HepG2 (cell line): ENCODE results near the gene ADCYAP1R1. TPM values are rescaled to one million over a fixed set of nuclear protein-coding genes. Genes with fewer than 3 reads are reported as not detected.

Source experiments
- ATAC-seq: fragments of 200-7000 bp; cut with Tn5 transposase; 3 replicates; pipeline ENCODE4 v1.9.1; 2020; ENCODE audit warnings: mild to moderate bottlenecking, moderate library complexity
- BruUV-seq: library from RNA; stranded (reverse); fragments of 400-500 nt; replicated peaks from 2 replicates; lab custom pipeline; 2021; lab: Mats Ljungman, UMichigan
- CTCF ChIA-PET: fragments of 300-600 bp; formaldehyde crosslinking; extraction: SDS; loops from one replicate; lab custom pipeline; 2021; ENCODE audit warnings: low total read pairs, inconsistent platforms, low intra/inter-chr PET ratio; lab: Yijun Ruan, JAX
- POLR2A ChIA-PET: fragments of 350-600 bp; sonication (Branson Sonifier 250); formaldehyde crosslinking; loops from one replicate; lab custom pipeline; 2020; ENCODE audit warnings: antibody characterized with exemption, inconsistent platforms; lab: Yijun Ruan, JAX
- DNase-seq: peaks from one replicate; pipeline ENCODE4 v3.0.0-alpha.2; 2015; ENCODE audit warnings: low spot score
- FAIRE-seq: peaks from 3 replicates; lab custom pipeline; 2011; peaks lifted over from hg19 to GRCh38; lab: Jason Lieb, UNC
- H2AFZ ChIP-seq: one replicate; pipeline ENCODE4 v1.6.1; 2011; ENCODE audit warnings: low read length, inconsistent platforms
- H3K27ac ChIP-seq: fragments of 300-600 bp; 3 replicates; pipeline ENCODE4 v1.8.0; 2011; ENCODE audit warnings: mixed run types, mild to moderate bottlenecking, mixed read lengths, low read length, inconsistent platforms; ENCODE audit not compliant: insufficient read depth; ENCODE audit errors: extremely low read length
- H3K27me3 ChIP-seq, 2 experiments: fragments of 200-600 bp in 1 of 2; 2 replicates in 1 of 2; 3 replicates in 1 of 2; pipeline versions ENCODE4 v1.6.0 to v1.8.0; 2011; ENCODE audit warnings: low read length in 2 of 2, mild to moderate bottlenecking in 2 of 2, moderate library complexity in 2 of 2, inconsistent platforms in 1 of 2; ENCODE audit not compliant: insufficient read depth in 2 of 2, control insufficient read depth in 1 of 2
- H3K36me3 ChIP-seq, 2 experiments: fragments of 200-600 bp in 1 of 2; replicated peaks in 1 of 2; 2 replicates in 1 of 2; 3 replicates in 1 of 2; pipeline versions ENCODE4 v1.5.1 to v1.8.0; 2011; ENCODE audit warnings: low read length in 2 of 2, inconsistent platforms in 1 of 2; ENCODE audit not compliant: insufficient read depth in 2 of 2, control insufficient read depth in 1 of 2
- H3K4me1 ChIP-seq: 2 replicates; pipeline ENCODE4 v1.5.1; 2012; ENCODE audit warnings: low read length, inconsistent platforms; ENCODE audit not compliant: insufficient read depth
- H3K4me2 ChIP-seq: 2 replicates; pipeline ENCODE4 v1.6.0; 2011; ENCODE audit warnings: low read depth, low read length, inconsistent platforms
- H3K4me3 ChIP-seq, 3 experiments: fragments of 200-600 bp in 1 of 3; sonication (generic), shearing (Covaris generic) in 1 of 3; replicated peaks in 1 of 3; 2 replicates each; pipeline ENCODE4 v1.5.1; 2011 to 2016; ENCODE audit warnings: low read length in 3 of 3, inconsistent platforms in 2 of 3, low read depth in 2 of 3, mild to moderate bottlenecking in 2 of 3, control low read depth in 1 of 3, mixed read lengths in 1 of 3; ENCODE audit not compliant: insufficient read depth in 1 of 3
- H3K79me2 ChIP-seq: one replicate; pipeline ENCODE4 v1.6.1; 2011; ENCODE audit warnings: low read length, inconsistent platforms; ENCODE audit not compliant: insufficient read depth
- H3K9ac ChIP-seq: 2 replicates; pipeline ENCODE4 v1.6.0; 2011; ENCODE audit warnings: mild to moderate bottlenecking, low read depth, low read length, inconsistent platforms; ENCODE audit not compliant: insufficient read depth
- H3K9me3 ChIP-seq: 2 replicates; pipeline ENCODE4 v1.5.1; 2012; ENCODE audit warnings: mild to moderate bottlenecking, low read length
- H4K20me1 ChIP-seq: 2 replicates; pipeline ENCODE4 v1.6.0; 2011; ENCODE audit warnings: inconsistent platforms, mild to moderate bottlenecking, low read length, moderate library complexity; ENCODE audit not compliant: insufficient read depth
- AGO2 ChIP-seq: fragments of 200-400 bp; formaldehyde crosslinking; optimal IDR thresholded peaks from 2 replicates; pipeline ENCODE3; 2017; ENCODE audit warnings: mild to moderate bottlenecking, low read depth, low read length, moderate library complexity
- DMAP1 ChIP-seq: IDR thresholded peaks from 2 replicates; pipeline ENCODE4 v1.6.1; 2016
- E2F1 ChIP-seq: sonication (generic); formaldehyde crosslinking; IDR thresholded peaks from 2 replicates; pipeline ENCODE4 v1.5.0; 2020; ENCODE audit warnings: missing genetic modification reagents
- EZH2 ChIP-seq: conservative IDR thresholded peaks from 2 replicates; pipeline ENCODE4 v1.6.1; 2012; ENCODE audit warnings: mild to moderate bottlenecking, low read depth, low read length, moderate library complexity
- HOXA3 ChIP-seq: sonication (generic); formaldehyde crosslinking; IDR thresholded peaks from 2 replicates; pipeline ENCODE4 v1.5.0; 2020; ENCODE audit warnings: missing genetic modification reagents
- JUND ChIP-seq: sonication (generic); formaldehyde crosslinking; IDR thresholded peaks from 2 replicates; pipeline ENCODE4 v1.8.0; 2022; ENCODE audit warnings: mild to moderate bottlenecking, missing genetic modification reagents
- MNT ChIP-seq: fragments of 450-650 bp; IDR thresholded peaks from 2 replicates; pipeline ENCODE4 v1.6.1; 2016
- PLRG1 ChIP-seq: fragments of 450-650 bp; conservative IDR thresholded peaks from 2 replicates; pipeline ENCODE4 v1.6.1; 2016
- RBFOX2 ChIP-seq: fragments of 200-400 bp; formaldehyde crosslinking; IDR thresholded peaks from 2 replicates; pipeline ENCODE4 v1.6.1; 2017; ENCODE audit warnings: low read depth, mild to moderate bottlenecking, low read length
- WIZ ChIP-seq: sonication (generic); formaldehyde crosslinking; IDR thresholded peaks from 2 replicates; pipeline ENCODE4 v1.5.1; 2020; ENCODE audit warnings: mild to moderate bottlenecking, missing genetic modification reagents
- YEATS4 ChIP-seq: sonication (generic); formaldehyde crosslinking; IDR thresholded peaks from 2 replicates; pipeline ENCODE4 v1.4.0; 2020; ENCODE audit warnings: missing genetic modification reagents, borderline replicate concordance
- ZKSCAN5 ChIP-seq: sonication (generic); formaldehyde crosslinking; IDR thresholded peaks from 2 replicates; pipeline ENCODE4 v1.5.1; 2020; ENCODE audit warnings: mild to moderate bottlenecking, missing genetic modification reagents
- ZNF20 ChIP-seq: sonication (generic); formaldehyde crosslinking; IDR thresholded peaks from 2 replicates; pipeline ENCODE4 v1.4.0; 2020; ENCODE audit warnings: mild to moderate bottlenecking, moderate library complexity, missing genetic modification reagents
- ZNF225 ChIP-seq: sonication (generic); formaldehyde crosslinking; IDR thresholded peaks from 2 replicates; pipeline ENCODE4 v1.4.0; 2020; ENCODE audit warnings: mild to moderate bottlenecking, missing genetic modification reagents
- ZNF230 ChIP-seq: sonication (generic); formaldehyde crosslinking; IDR thresholded peaks from 2 replicates; pipeline ENCODE4 v1.4.0; 2020; ENCODE audit warnings: mild to moderate bottlenecking, missing genetic modification reagents
- ZNF232 ChIP-seq: sonication (generic); formaldehyde crosslinking; IDR thresholded peaks from 2 replicates; pipeline ENCODE4 v1.4.0; 2020; ENCODE audit warnings: missing genetic modification reagents, borderline replicate concordance
- ZNF451 ChIP-seq: sonication (generic); formaldehyde crosslinking; IDR thresholded peaks from 2 replicates; pipeline ENCODE4 v1.5.0; 2020; ENCODE audit warnings: mild to moderate bottlenecking, missing genetic modification reagents
- whole genome bisulfite sequencing: methylation state at CpG from one replicate; pipeline ENCODE4 v1.1.6; 2017; ENCODE audit warnings: low lambda C conversion rate; 5-methylcytosine and 5-hydroxymethylcytosine counted together
- in situ Hi-C: cut with HindIII; loops from 2 replicates; pipeline ENCODE4 v1.10.0; 2017; ENCODE audit warnings: low pct_unique_long_range_greater_than_20kb; ENCODE audit not compliant: extremely low pct_ligation_motif_present
- intact Hi-C: fragments of 100-400 bp; cut with micrococcal nuclease; formaldehyde crosslinking; loops from one replicate; pipeline ENCODE4 v1.10.0; 2022; ENCODE audit not compliant: unreplicated experiment
- polyA plus RNA-seq, 8 experiments: library from polyadenylated mRNA; depleted of rRNA in 3 of 8; stranded (reverse) in 7 of 8; unstranded in 1 of 8; fragments of >200 nt; fragmentation: Illumina TruSeq in 4 of 8; extraction: Trizol in 4 of 8; gene quantifications; 2 replicates each; pipeline versions ENCODE4 v1.2.1 to v1.2.3, GENCODE V29; 2011 to 2016; ENCODE audit warnings: low read depth in 4 of 8, missing spikeins in 1 of 8, mixed read lengths in 1 of 8; ENCODE audit not compliant: insufficient read depth in 1 of 8
- total RNA-seq, 5 experiments: library from RNA; depleted of rRNA; stranded (reverse); fragments of >200 nt; fragmentation: Illumina TruSeq; extraction: Trizol; gene quantifications; 2 replicates each; pipeline ENCODE4 v1.2.3, GENCODE V29; 2016; ENCODE audit warnings: low read depth in 1 of 5
- TF ChIP-seq, protein P1 (sequence below): sonication (generic); formaldehyde crosslinking; IDR thresholded peaks from 2 replicates; pipeline ENCODE4 v1.4.0; 2020; ENCODE audit warnings: mild to moderate bottlenecking, missing genetic modification reagents

The ADCYAP1R1 gene
- total and polyA plus RNA-seq, 2 of the 13 experiments (the other 11 are each of a cell fraction or from before 2014, with no cell fraction given) = not detected

DNA sequence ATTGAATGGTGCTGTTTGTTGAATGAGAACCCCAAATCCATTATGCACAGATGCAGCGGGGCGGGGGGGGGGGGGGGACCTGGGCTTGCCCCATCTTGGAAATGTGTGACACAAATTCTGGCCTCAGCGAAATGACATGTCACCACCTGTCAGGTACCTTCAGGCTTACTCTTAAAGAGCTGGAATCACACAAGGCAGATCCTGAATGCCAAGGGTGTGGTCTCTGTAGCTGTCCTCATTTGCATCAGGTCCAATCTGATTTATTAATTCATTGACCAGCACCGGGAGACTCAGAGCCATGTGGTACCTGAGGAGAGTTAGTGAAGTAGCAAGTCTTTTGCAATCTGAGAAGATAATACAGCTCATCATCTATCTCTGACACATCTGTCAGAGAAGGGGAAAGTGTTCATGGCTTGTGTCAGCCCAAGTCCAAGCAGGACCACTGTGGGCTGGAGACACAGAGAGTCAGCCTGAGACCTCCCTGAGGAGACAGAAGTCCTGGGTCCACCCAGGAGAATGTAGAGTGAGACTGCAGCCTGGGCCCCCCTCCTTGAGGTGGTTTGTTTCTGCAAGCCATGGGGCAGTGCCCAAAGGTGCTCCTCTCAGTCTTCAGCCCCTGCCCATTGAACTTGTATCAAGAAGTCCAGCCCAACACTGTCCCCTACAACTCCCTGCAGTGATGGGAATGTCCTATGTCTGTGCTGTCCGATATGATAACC is 46.7 kb downstream of the ADCYAP1R1 start:
- DNase-seq (no peak), ATAC-seq (no peak), FAIRE-seq (no peak)
- Histone ChIP-seq H3K27me3 (peaks cover 4 to 26% of the 10 kb centered on the region in 2 experiments; a peak in 3 of 5 replicates), H3K9me3 (no peaks in the 10 kb centered on the region), H4K20me1 (no peaks in the 10 kb centered on the region), H3K36me3 (no peaks in the 10 kb centered on the region), H3K4me1 (no peaks in the 10 kb centered on the region), H3K4me3 (no peak overlapping the region), H3K79me2 (no peaks in the 10 kb centered on the region), H3K4me2 (no peak overlapping the region), H3K9ac (no peak overlapping the region), H2AFZ (no peak overlapping the region), H3K27ac (no peak overlapping the region)
- in situ Hi-C loops (no loop called here), intact Hi-C loops (no loop called here)
- no TSS peak for BruUV-seq
- ChIA-PET POLR2A (no interaction called here), CTCF (no interaction called here)
- TF ChIP-seq DMAP1 (CRISPR knock-in tag) = no peak
- no peak for TF ChIP-seq MNT
- no peak for TF ChIP-seq AGO2
- no peak for TF ChIP-seq ZNF230 (CRISPR knock-in tag)
- TF ChIP-seq ZNF225 (CRISPR knock-in tag) = no peak
- no peak for TF ChIP-seq ZKSCAN5
- TF ChIP-seq ZNF451 = no peak
- TF ChIP-seq RBFOX2 = no peak
- no peak for TF ChIP-seq HOXA3 (CRISPR knock-in tag)
- no peak for TF ChIP-seq EZH2
- no peak for TF ChIP-seq YEATS4 (CRISPR knock-in tag)
- TF ChIP-seq E2F1 = no peak
- TF ChIP-seq, protein P1, sequence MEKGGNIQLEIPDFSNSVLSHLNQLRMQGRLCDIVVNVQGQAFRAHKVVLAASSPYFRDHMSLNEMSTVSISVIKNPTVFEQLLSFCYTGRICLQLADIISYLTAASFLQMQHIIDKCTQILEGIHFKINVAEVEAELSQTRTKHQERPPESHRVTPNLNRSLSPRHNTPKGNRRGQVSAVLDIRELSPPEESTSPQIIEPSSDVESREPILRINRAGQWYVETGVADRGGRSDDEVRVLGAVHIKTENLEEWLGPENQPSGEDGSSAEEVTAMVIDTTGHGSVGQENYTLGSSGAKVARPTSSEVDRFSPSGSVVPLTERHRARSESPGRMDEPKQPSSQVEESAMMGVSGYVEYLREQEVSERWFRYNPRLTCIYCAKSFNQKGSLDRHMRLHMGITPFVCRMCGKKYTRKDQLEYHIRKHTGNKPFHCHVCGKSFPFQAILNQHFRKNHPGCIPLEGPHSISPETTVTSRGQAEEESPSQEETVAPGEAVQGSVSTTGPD (CRISPR knock-in tag) = no peak
- TF ChIP-seq ZNF232 (CRISPR knock-in tag) = no peak
- no peak for TF ChIP-seq JUND (CRISPR knock-in tag)
- TF ChIP-seq WIZ (CRISPR knock-in tag) = no peak
- no peak for TF ChIP-seq PLRG1
- TF ChIP-seq ZNF20 (CRISPR knock-in tag) = no peak
- 0% methylated on average over 2 of the region's 5 CpGs for WGBS
